ENCODE data around the gene ZNF12.

- no peak for TF ChIP-seq POLR2AphosphoS5 (IDR thresholded peaks at IDR 0.05; ENCODE audit: low read depth, low read length)
- TF ChIP-seq POLR2A (IDR thresholded peaks at IDR 0.05; ENCODE audit: low read depth, low read length) = no peak
Observed at GRCh38 chr7:6643915-6644625, 62.7 kb downstream of the ZNF12 start.

All from GM12892 (cell line).